SKM-1 (cell line): Measurements from ENCODE around the gene NPR3.

Experiments used
- DNase-seq: peaks from one replicate; lab custom pipeline; 2025; ENCODE audit not compliant: unreplicated experiment; lab: John Stamatoyannopoulos, UW

The NPR3 gene

GRCh38 chr5:32711681-32712480 lies 760 bp downstream of the NPR3 start:
- DNase-seq, result no peak

- DNase-seq, result no peak
Measured at GRCh38 chr5:32712481-32713360, 1.6 kb downstream of the NPR3 start.

- no peak for DNase-seq
Measured at GRCh38 chr5:32713361-32713769, 2.2 kb downstream of the NPR3 start.

GRCh38 chr5:32713770-32714381 lies 2.8 kb downstream of the NPR3 start:
- DNase-seq, result no peak

GRCh38 chr5:32714836-32715235 lies 3.7 kb downstream of the NPR3 start:
- no peak for DNase-seq

GRCh38 chr5:32720300-32720699 lies 9.2 kb downstream of the NPR3 start:
- no peak for DNase-seq

GRCh38 chr5:32721626-32722025 lies 10.5 kb downstream of the NPR3 start:
- no peak for DNase-seq

GRCh38 chr5:32722957-32723356 lies 11.8 kb downstream of the NPR3 start:
- no peak for DNase-seq

- no peak for DNase-seq
Measured at GRCh38 chr5:32724526-32724925, 13.4 kb downstream of the NPR3 start.

GRCh38 chr5:32726086-32726557 lies 15.0 kb downstream of the NPR3 start:
- DNase-seq, result no peak

GRCh38 chr5:32729651-32730050 lies 18.5 kb downstream of the NPR3 start:
- DNase-seq, result no peak

- DNase-seq, result no peak
Measured at GRCh38 chr5:32733590-32734340, 22.6 kb downstream of the NPR3 start.

GRCh38 chr5:32734827-32735378 lies 23.8 kb downstream of the NPR3 start:
- no peak for DNase-seq

- DNase-seq, result no peak
Measured at GRCh38 chr5:32735512-32735911, 24.4 kb downstream of the NPR3 start.

- no peak for DNase-seq
Measured at GRCh38 chr5:32736842-32737241, 25.7 kb downstream of the NPR3 start.

- no peak for DNase-seq
Measured at GRCh38 chr5:32740651-32741050, 29.5 kb downstream of the NPR3 start.

GRCh38 chr5:32745317-32745716 lies 34.2 kb downstream of the NPR3 start:
- DNase-seq, result no peak

- no peak for DNase-seq
Measured at GRCh38 chr5:32752411-32752810, 41.3 kb downstream of the NPR3 start.

- DNase-seq, result no peak
Measured at GRCh38 chr5:32753051-32753450, 41.9 kb downstream of the NPR3 start.

- no peak for DNase-seq
Measured at GRCh38 chr5:32753765-32754164, 42.6 kb downstream of the NPR3 start.

- no peak for DNase-seq
Measured at GRCh38 chr5:32754284-32754683, 43.2 kb downstream of the NPR3 start.
